H1 (cell line): Measurements from ENCODE around the gene FRY. TPM values are rescaled to one million over a fixed set of nuclear protein-coding genes. Genes with fewer than 3 reads are reported as not detected.

Source experiments
- CTCF ChIA-PET: fragments of 300-600 bp; sonication (Branson Sonifier 250); formaldehyde crosslinking; loops from one replicate; lab custom pipeline; 2021; ENCODE audit not compliant: partially characterized antibody; lab: Charles Lee
- POLR2A ChIA-PET: fragments of 300-600 bp; sonication (Branson Sonifier 250); formaldehyde crosslinking; loops from one replicate; lab custom pipeline; 2021; ENCODE audit warnings: inconsistent platforms; ENCODE audit not compliant: partially characterized antibody; lab: Charles Lee
- DNase-seq, 2 experiments: peaks; one replicate each; pipeline versions ENCODE4 v3.0.0 to v3.0.0-alpha.2; 2010 to 2022; ENCODE audit warnings: low spot score in 2 of 2, low read depth in 1 of 2, mixed read lengths in 1 of 2
- FAIRE-seq: peaks from 2 replicates; lab custom pipeline; 2011; peaks lifted over from hg19 to GRCh38; lab: Jason Lieb, UNC
- H2AFZ ChIP-seq: 2 replicates; pipeline ENCODE4 v1.8.1; 2012; ENCODE audit warnings: low read length, inconsistent platforms
- H2AK5ac ChIP-seq: 2 replicates; pipeline ENCODE4 v1.6.1; 2013; ENCODE audit warnings: low read depth, low read length
- H2BK120ac ChIP-seq: replicated peaks from 2 replicates; pipeline ENCODE3; 2013; ENCODE audit warnings: low read depth, low read length, inconsistent platforms
- H2BK12ac ChIP-seq: 2 replicates; pipeline ENCODE4 v1.6.1; 2013; ENCODE audit warnings: low read depth, low read length
- H2BK15ac ChIP-seq: 2 replicates; pipeline ENCODE4 v1.6.1; 2013; ENCODE audit warnings: low read length
- H2BK20ac ChIP-seq: 2 replicates; pipeline ENCODE4 v1.6.1; 2013; ENCODE audit warnings: low read length
- H2BK5ac ChIP-seq: 2 replicates; pipeline ENCODE4 v1.6.1; 2013; ENCODE audit warnings: low read depth, low read length
- H3K14ac ChIP-seq: 2 replicates; pipeline ENCODE4 v1.6.1; 2013; ENCODE audit warnings: inconsistent platforms; ENCODE audit not compliant: insufficient read length
- H3K18ac ChIP-seq: 2 replicates; pipeline ENCODE4 v1.6.1; 2013; ENCODE audit warnings: low read length; ENCODE audit errors: extremely low read depth
- H3K23ac ChIP-seq: 2 replicates; pipeline ENCODE4 v1.6.1; 2013; ENCODE audit warnings: inconsistent platforms; ENCODE audit not compliant: insufficient read length
- H3K23me2 ChIP-seq: 2 replicates; pipeline ENCODE4 v1.6.1; 2013; ENCODE audit warnings: low read depth, low read length
- H3K27ac ChIP-seq: 2 replicates; pipeline ENCODE4 v1.6.1; 2011; ENCODE audit warnings: low read depth, low read length, inconsistent platforms
- H3K27me3 ChIP-seq, 4 experiments: replicated peaks in 1 of 4; 1 replicate in 1 of 4; 2 replicates in 3 of 4; pipeline versions ENCODE4 v1.6.1 to v1.8.1; 2011 to 2013; ENCODE audit warnings: low read length in 3 of 4, mild to moderate bottlenecking in 3 of 4, inconsistent platforms in 2 of 4, mixed read lengths in 2 of 4, moderate library complexity in 1 of 4; ENCODE audit not compliant: control insufficient read depth in 3 of 4, insufficient read depth in 3 of 4; ENCODE audit errors: extremely low read depth in 1 of 4
- H3K36me3 ChIP-seq, 4 experiments: 2 replicates each; pipeline versions ENCODE4 v1.6.1 to v1.8.1; 2011 to 2013; ENCODE audit warnings: mild to moderate bottlenecking in 4 of 4, low read length in 3 of 4, moderate library complexity in 2 of 4, control low read depth in 1 of 4, inconsistent platforms in 1 of 4; ENCODE audit not compliant: insufficient read depth in 4 of 4, control insufficient read depth in 2 of 4
- H3K4ac ChIP-seq: replicated peaks from 2 replicates; pipeline ENCODE3; 2013; ENCODE audit warnings: low read length, low read depth, mixed read lengths, inconsistent platforms; ENCODE audit not compliant: insufficient read length
- H3K4me1 ChIP-seq, 4 experiments: replicated peaks in 1 of 4; 1 replicate in 1 of 4; 2 replicates in 3 of 4; pipeline versions ENCODE4 v1.6.1 to v1.8.1; 2011 to 2013; ENCODE audit warnings: low read length in 3 of 4, inconsistent platforms in 2 of 4, mixed read lengths in 1 of 4; ENCODE audit not compliant: insufficient read depth in 4 of 4, control insufficient read depth in 3 of 4
- H3K4me2 ChIP-seq, 2 experiments: 2 replicates each; pipeline versions ENCODE4 v1.6.1 to v1.8.1; 2011 to 2013; ENCODE audit warnings: low read depth in 2 of 2, low read length in 2 of 2, control low read depth in 1 of 2, inconsistent platforms in 1 of 2, mild to moderate bottlenecking in 1 of 2; ENCODE audit not compliant: insufficient read depth in 1 of 2
- H3K4me3 ChIP-seq, 4 experiments: fragments of 200-600, 300-600 bp in 1 of 4; sonication (generic), shearing (Covaris generic), sonication (Bioruptor Twin) in 1 of 4; 2 replicates each; pipeline versions ENCODE4 v1.5.1 to v1.8.1; 2011 to 2016; ENCODE audit warnings: low read length in 4 of 4, low read depth in 3 of 4, control low read depth in 2 of 4, inconsistent platforms in 2 of 4, mild to moderate bottlenecking in 2 of 4, mixed read lengths in 1 of 4, moderate library complexity in 1 of 4; ENCODE audit not compliant: insufficient read depth in 2 of 4; ENCODE audit errors: extremely low read depth in 1 of 4
- H3K56ac ChIP-seq: replicated peaks from 2 replicates; pipeline ENCODE3; 2013; ENCODE audit warnings: low read depth, mild to moderate bottlenecking, mixed read lengths, low read length, inconsistent platforms; ENCODE audit not compliant: insufficient read length
- H3K79me1 ChIP-seq: 2 replicates; pipeline ENCODE4 v1.6.1; 2013; ENCODE audit warnings: low read depth, low read length, control low read depth
- H3K79me2 ChIP-seq, 2 experiments: 2 replicates each; pipeline versions ENCODE4 v1.6.1 to v1.8.1; 2012 to 2013; ENCODE audit warnings: low read length in 2 of 2, mild to moderate bottlenecking in 2 of 2, inconsistent platforms in 1 of 2; ENCODE audit not compliant: insufficient read depth in 2 of 2, control insufficient read depth in 1 of 2
- H3K9ac ChIP-seq, 4 experiments: replicated peaks in 1 of 4; 1 replicate in 1 of 4; 2 replicates in 3 of 4; pipeline versions ENCODE4 v1.6.1 to v1.8.1; 2011 to 2013; ENCODE audit warnings: low read depth in 3 of 4, low read length in 3 of 4, control low read depth in 2 of 4, mild to moderate bottlenecking in 2 of 4, moderate library complexity in 2 of 4, inconsistent platforms in 1 of 4; ENCODE audit errors: extremely low read depth in 1 of 4
- H3K9me3 ChIP-seq, 2 experiments: 2 replicates each; pipeline versions ENCODE4 v1.6.1 to v1.8.1; 2012 to 2013; ENCODE audit warnings: mild to moderate bottlenecking in 2 of 2, moderate library complexity in 2 of 2, control low read depth in 1 of 2, inconsistent platforms in 1 of 2, low read depth in 1 of 2, low read length in 1 of 2, mixed read lengths in 1 of 2; ENCODE audit not compliant: insufficient read depth in 2 of 2
- H4K20me1 ChIP-seq, 2 experiments: replicated peaks in 1 of 2; 2 replicates each; pipeline versions ENCODE3 to v1.8.1; 2011 to 2013; ENCODE audit warnings: inconsistent platforms in 2 of 2, low read length in 2 of 2, mild to moderate bottlenecking in 1 of 2; ENCODE audit not compliant: insufficient read depth in 2 of 2, control insufficient read depth in 1 of 2
- H4K5ac ChIP-seq: 2 replicates; pipeline ENCODE4 v1.6.1; 2013; ENCODE audit warnings: low read length, low read depth, mixed read lengths, inconsistent platforms; ENCODE audit not compliant: insufficient read length
- H4K8ac ChIP-seq: 2 replicates; pipeline ENCODE4 v1.8.0; 2013; ENCODE audit warnings: mild to moderate bottlenecking, moderate library complexity, low read length, inconsistent platforms; ENCODE audit not compliant: insufficient read depth; ENCODE audit errors: extremely low read depth
- H4K91ac ChIP-seq: replicated peaks from 2 replicates; pipeline ENCODE3; 2013; ENCODE audit warnings: low read length, mixed read lengths, inconsistent platforms; ENCODE audit not compliant: insufficient read length
- CBX5 ChIP-seq: fragments of 300-800, 300-1000 bp; sonication (generic); IDR thresholded peaks from 2 replicates; pipeline ENCODE4 v1.7.1; 2016; ENCODE audit warnings: antibody characterized with exemption, low read length, low read depth
- CBX8 ChIP-seq: fragments of 300-800, 300-1000 bp; sonication (generic); IDR thresholded peaks from 2 replicates; pipeline ENCODE4 v1.7.1; 2016; ENCODE audit warnings: low read depth, low read length, borderline replicate concordance
- EGR1 ChIP-seq: IDR thresholded peaks from 2 replicates; pipeline ENCODE4 v1.6.1; 2011; ENCODE audit warnings: low read depth, low read length, borderline replicate concordance
- EZH2 ChIP-seq: fragments of 200-600 bp; sonication (generic); IDR thresholded peaks from 2 replicates; pipeline ENCODE4 v1.7.1; 2012; ENCODE audit warnings: low read depth, mild to moderate bottlenecking, moderate library complexity, low read length, inconsistent platforms; ENCODE audit not compliant: severe bottlenecking
- YY1 ChIP-seq: IDR thresholded peaks from 2 replicates; pipeline ENCODE4 v1.6.1; 2011; ENCODE audit warnings: low read depth, mild to moderate bottlenecking, low read length
- ZNF274 ChIP-seq: IDR thresholded peaks from 2 replicates; pipeline ENCODE4 v1.7.0; 2012; ENCODE audit warnings: low read length, borderline replicate concordance; ENCODE audit errors: extremely low read depth
- WGBS, 2 experiments: shearing (Covaris generic) in 1 of 2; methylation state at CpG; one replicate each; pipeline versions ENCODE4 v1.1.6 to v1.1.7; 2013 to 2015; ENCODE audit warnings: low lambda C conversion rate in 2 of 2, mixed read lengths in 2 of 2, inconsistent platforms in 1 of 2, low coverage in 1 of 2, missing lambda C conversion rate in 1 of 2; ENCODE audit not compliant: insufficient replicate concordance in 2 of 2, insufficient coverage in 1 of 2, insufficient read length in 1 of 2; ENCODE audit errors: extremely low coverage in 1 of 2, missing lambda C conversion rate in 1 of 2; 5-methylcytosine and 5-hydroxymethylcytosine counted together
- polyA plus RNA-seq, 7 experiments: library from polyadenylated mRNA; depleted of rRNA in 3 of 7; stranded (reverse) in 5 of 7; unstranded in 2 of 7; fragments of >200 nt in 5 of 7; fragments of 200-250 nt in 2 of 7; gene quantifications; 1 replicate in 5 of 7; 2 replicates in 1 of 7; 4 replicates in 1 of 7; pipeline versions ENCODE4 v1.2.1 to v1.2.3, GENCODE V29; 2011 to 2013; ENCODE audit warnings: missing spikeins in 2 of 7, mixed read lengths in 2 of 7
- total RNA-seq: library from RNA; stranded (reverse); fragmentation: NEBNext Ultra II Directional; extraction: Animal tissue kit (Norgen Biotek cat#: 25700); gene quantifications from 2 replicates; pipeline ENCODE4 v1.2.1, GENCODE V29; 2021

The FRY gene
- total and polyA plus RNA-seq, 2 of the 8 experiments (the other 6 are each of a cell fraction or from before 2014, with no cell fraction given) = 4.3 to 9.2 TPM

- Histone ChIP-seq H3K4me1 (peaks cover 4 to 9% (median 6%) of the 10 kb centered on the region in 4 experiments; a peak in 6 of 7 replicates), H3K4me3 (no peak overlapping the region), H3K9ac (no peak overlapping the region), H2BK120ac (no peak overlapping the region), H4K91ac (peak overlapping the region; percentile 18), H3K9me3 (no peaks in the 10 kb centered on the region), H2AFZ (no peak overlapping the region), H4K8ac (no peak overlapping the region), H4K20me1 (no peaks in the 10 kb centered on the region), H3K23me2 (peaks cover 3% of the 10 kb centered on the region; the same call in 1 of the 2 replicates), H3K27me3 (no peaks in the 10 kb centered on the region), H3K4ac (no peak overlapping the region), H3K27ac (no peak overlapping the region), H3K23ac (no peak overlapping the region), H3K79me1 (no peaks in the 10 kb centered on the region; the same call in 1 of the 2 replicates), H3K14ac (no peak overlapping the region), H3K18ac (no peak overlapping the region), H2AK5ac (no peak overlapping the region), H2BK20ac (no peak overlapping the region)
- 86% methylated on average over 2 of the region's 2 CpGs; no CpG with 5 or more reads in 1 of the 2 experiments for WGBS, 2 experiments
- POLR2A ChIA-PET = interaction anchor here (1.5 to 1.7 kb wide), 2 partner anchors 10 kb away, joined by 3 to 4 read pairs; no protein-coding TSS in a partner anchor
- CTCF ChIA-PET = no interaction called here
- TF ChIP-seq CBX8 (no peak), CBX5 (no peak), EGR1 (no peak), ZNF274 (no peak), YY1 (no peak), EZH2 (no peak)
- TF ChIP-seq, all 59 proteins: peak for 0
- no peak overlapping the region for H3K4me2 ChIP-seq
- no peak overlapping the region for H4K5ac ChIP-seq
- FAIRE-seq = no peak
- DNase-seq = no peak
- H3K79me2 ChIP-seq = no peaks in the 10 kb centered on the region
- no peak overlapping the region for H2BK12ac ChIP-seq
- H3K56ac ChIP-seq = no peak overlapping the region
- no peak overlapping the region for H2BK15ac ChIP-seq
- H3K36me3 ChIP-seq = no peaks in the 10 kb centered on the region; a peak in 1 of 8 replicates
- H2BK5ac ChIP-seq = no peak overlapping the region
Observed at GRCh38 chr13:32035716-32036115, 4.1 kb downstream of the FRY start.
